ENCODE measurements around the gene GIMAP4.
"Not testable (repeated sequence)": the region's sequence is repeated elsewhere in the genome, so short reads cannot be mapped to it uniquely, and the experiment has no call there.

GIMAP4 gene

DNA sequence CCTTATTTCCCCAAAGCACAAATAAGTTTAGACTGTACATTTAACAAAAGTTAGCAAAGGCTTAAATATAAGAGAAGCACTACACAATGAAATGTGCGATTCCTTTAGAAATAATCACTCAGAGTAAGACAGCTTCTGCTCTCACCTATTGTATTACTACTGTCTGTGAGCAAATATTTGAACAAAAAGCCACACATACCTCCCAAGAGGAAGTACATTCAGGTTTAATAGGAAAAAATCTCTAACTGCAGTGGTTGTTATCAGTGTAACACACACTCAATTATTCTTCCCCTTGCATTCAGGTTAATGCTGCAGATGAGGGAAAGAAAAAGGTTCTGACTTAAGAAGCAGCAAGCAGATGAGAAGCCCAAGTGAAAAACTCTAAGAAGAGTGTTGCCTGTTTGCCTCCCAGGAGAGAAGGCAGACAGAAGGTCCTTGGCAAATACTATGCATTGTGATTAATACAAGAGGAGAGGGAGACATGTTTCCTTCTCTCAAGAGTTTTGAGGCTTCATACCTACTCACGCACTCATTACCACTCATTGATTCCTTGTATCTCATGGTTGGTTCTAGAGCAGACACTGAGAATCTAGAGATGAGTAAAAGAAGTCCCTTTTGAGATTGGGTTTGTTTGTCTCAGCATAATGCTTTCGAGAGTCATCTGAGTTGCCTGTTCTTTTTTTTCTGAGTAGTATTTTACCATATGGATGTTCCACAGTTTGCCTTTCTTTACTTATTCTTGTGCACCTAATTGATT, 13.6 kb downstream of the GIMAP4 start:
- no peak for DNase-seq (ENCODE audit: low read depth, low spot score)

DNA sequence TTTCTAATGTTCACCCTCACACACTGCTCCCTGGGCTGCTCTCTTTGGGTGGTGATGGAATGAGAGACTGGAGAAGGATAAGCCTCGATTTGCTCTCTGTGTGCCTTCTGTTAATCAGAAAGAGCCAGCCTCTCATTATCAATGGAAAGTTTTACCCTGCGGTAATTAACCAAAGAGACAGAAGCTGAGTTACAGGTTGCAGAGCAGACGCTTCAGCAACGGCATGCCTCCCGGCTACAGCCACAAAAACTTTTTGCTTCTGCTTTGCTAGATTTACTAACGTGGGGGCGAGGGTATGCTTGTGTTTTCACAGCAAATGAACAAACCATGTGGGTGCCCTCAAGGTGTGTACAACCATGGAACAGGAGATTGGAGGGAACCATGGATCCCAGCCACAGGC, 18.0 kb downstream of the GIMAP4 start:
- DNase-seq (ENCODE audit: low read depth, low spot score): no peak

DNA sequence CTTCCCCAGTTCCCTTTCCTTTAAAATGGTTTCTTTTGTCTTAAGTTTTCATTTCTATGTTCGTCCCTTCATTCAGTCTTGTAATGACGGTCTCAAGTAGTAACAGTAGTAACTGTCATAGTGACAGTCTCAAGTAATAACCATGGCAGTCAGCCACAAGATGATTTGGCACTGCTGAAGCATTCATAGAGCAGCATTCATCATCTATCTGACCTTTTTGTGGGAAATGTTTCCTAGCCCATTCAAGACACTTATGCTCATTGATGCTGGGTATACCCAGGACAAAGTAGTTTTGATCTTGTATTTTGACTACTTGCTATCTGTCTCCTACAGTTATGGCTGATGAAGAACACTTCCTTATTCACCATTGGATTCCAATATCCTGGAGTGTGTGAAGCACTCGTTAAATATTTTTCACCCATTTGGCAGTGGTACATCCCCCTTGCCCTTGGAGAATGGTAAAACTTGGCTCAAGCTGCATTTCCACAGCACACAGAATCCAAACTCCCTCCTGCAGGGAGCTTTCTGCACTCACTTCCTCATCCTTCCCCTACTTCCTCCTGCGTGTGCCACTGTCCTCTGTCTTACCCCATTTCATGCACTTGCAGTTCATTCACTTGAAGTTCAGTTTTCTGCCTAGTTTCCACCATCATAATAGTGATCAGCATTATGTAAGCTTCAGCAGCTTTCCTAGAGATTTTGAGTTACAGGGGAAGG, 19.0 kb downstream of the GIMAP4 start:
- DNase-seq (ENCODE audit: low read depth, low spot score): no peak

DNA sequence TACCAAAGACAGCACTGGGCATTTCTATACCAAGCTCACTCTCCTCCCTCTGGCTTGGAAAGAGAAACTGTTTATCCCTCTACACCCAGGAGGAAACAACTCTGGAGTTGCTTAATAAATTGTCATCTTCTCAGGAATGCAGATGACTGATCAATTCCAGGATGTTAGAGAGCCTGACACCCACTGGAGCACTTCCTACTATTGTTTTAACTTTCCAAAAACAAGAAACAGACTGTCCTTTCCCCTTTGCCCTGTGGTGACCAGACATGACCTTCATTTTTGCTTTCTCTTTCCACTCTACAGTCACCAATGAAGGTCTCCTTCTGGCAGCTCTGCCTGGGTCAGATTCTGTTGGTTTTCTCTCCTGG, 19.6 kb downstream of the GIMAP4 start:
- no peak for DNase-seq (ENCODE audit: low read depth, low spot score)

DNA sequence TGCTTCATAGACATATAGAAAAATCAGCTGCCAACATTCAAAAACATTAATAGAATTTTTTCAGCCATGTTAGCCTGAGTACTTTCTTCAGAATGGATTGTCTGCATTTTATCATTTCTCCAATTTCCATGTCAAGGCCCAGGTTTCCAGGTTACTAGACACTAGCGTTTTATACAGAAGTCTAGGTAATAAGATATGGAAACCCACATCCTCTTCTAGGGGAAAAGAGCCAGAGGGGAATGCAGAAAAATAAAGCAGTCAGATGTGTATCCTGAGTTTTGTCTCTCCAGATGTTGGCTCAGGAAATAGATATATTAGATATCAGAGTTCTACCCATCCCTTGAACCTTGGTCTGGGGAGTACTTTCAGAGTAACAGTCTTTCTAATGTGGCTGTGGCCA, 20.4 kb downstream of the GIMAP4 start:
- no peak for DNase-seq (ENCODE audit: low read depth, low spot score)

- DNase-seq (ENCODE audit: low read depth, low spot score): no peak
These were observed 27.6 kb downstream of the GIMAP4 start for GRCh38 chr7:150594805-150595204.

GRCh38 chr7:150595361-150595760, 28.2 kb downstream of the GIMAP4 start:
- no peak for DNase-seq (ENCODE audit: low read depth, low spot score)

GRCh38 chr7:150603600-150603999, 36.4 kb downstream of the GIMAP4 start:
- not testable (repeated sequence) for DNase-seq (ENCODE audit: low read depth, low spot score)

DNA sequence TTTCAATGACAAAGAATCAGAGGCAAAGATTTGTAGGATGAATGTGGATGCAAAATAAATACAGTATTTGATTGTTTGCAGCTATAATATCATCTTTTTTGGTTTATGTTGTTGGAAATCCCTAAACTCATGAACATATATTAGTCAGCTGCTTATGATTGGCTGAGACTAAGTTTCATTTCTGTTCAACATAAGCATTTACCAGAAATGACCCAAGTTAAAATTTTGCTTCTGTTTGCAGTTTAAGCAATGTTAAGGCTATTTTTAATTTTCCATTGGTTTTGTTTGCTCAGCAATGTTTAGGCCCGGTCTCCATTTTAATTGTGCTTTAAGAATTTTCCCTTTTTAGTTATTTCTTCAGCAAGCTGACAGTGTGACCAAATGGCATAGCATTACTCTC, 43.0 kb downstream of the GIMAP4 start:
- no peak for DNase-seq (ENCODE audit: low read depth, low spot score)

DNA sequence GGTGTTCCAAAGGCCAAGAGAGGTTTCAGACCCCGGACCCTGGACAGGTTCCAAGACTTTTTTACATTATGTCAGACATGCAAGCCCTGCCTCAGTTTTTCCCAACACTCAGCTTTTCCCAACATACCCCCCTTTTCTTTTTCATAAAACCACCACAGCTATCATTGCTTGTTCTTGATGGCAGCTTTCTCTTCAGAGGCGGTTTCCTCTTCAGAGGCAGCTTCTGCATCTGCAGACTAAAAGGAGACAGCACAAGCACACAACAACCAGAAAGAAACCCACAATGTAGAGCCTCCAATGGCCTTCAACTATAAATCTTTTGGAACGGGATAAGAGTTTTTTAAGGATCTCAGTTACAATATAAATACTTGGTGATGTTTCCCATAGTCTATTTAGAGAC, 45.7 kb downstream of the GIMAP4 start:
- DNase-seq (ENCODE audit: low read depth, low spot score): no peak

- DNase-seq (ENCODE audit: low read depth, low spot score): no peak
These were observed 46.7 kb downstream of the GIMAP4 start for GRCh38 chr7:150613880-150614279.

DNA sequence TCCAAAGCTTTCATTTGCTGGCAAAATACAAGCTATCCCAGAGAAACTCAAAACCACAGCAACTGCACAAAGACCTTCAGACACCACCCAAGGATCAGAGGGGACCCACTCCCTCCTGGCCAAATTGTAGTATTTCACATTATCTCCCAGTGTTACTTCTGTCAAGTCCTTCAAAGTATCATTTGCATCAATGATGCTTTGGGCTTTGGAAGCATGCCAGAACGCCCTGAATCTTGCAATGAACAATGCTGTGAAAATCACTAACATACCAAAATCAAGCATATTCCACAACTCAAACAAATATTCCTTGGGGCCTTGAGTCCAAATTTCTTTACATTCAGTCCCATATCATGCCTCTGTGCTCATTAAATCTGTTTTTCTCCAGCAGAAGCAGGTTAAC, 47.2 kb downstream of the GIMAP4 start:
- not testable (repeated sequence) for DNase-seq (ENCODE audit: low read depth, low spot score)

DNA sequence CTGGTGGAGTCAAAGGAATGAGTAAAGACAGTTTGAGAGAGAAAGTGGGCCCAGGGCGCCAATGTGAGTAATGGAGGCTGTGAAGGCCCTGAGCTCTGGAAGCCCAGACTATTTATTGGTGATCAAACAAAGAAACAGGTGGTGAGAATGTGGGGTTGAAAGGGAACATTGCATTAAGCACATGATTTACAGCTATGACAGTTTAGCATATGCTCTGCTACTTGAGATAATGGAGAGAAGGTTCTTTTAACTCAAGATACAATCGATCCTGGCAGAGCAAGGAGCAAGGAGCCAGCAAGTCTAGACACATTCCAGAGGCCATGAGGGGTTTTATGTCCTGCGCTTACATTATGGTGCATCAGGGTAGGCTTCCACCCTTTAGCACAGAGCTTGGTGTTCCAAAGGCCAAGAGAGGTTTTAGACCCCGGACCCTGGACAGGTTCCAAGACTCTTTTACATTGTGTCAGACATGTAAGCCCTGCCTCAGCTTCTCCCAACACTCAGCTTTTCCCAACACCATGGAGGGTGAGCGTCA, 48.1 kb downstream of the GIMAP4 start:
- not testable (repeated sequence) for DNase-seq (ENCODE audit: low read depth, low spot score)

- no peak for DNase-seq (ENCODE audit: low read depth, low spot score)
These were observed 52.9 kb downstream of the GIMAP4 start for GRCh38 chr7:150620061-150620460.

- DNase-seq (ENCODE audit: low read depth, low spot score): no peak
These were observed 53.6 kb downstream of the GIMAP4 start for GRCh38 chr7:150620617-150621371.

DNA sequence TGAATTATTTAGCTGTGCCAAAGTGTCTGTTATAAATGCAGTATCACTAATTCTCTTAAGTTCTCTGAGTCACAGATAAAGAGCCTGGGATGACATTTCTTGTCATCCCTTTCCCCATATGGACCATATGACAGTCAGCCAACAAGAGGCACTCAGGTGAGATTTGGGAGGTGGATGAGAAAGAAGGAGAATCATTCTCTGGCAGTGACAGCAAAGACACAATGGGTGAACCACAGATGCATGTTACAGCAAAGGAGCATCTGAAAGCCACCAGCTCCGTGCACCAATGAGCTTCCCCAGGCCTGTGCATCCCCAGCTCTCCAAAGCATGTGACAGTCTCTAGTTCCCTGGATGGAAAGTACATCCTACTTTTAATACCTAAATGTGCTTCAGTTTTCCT, 54.2 kb downstream of the GIMAP4 start:
- no peak for DNase-seq (ENCODE audit: low read depth, low spot score)

All from smooth muscle cell of the brain vasculature (primary cell).